Stimulated activated CD8-positive, alpha-beta memory T cell treated with anti-CD3 and anti-CD28 coated beads, Interleukin-7, amount 100 ng/mL, for 4 hours (primary cell): ENCODE results near the gene LCE7A.

Experiments
- DNase-seq, 2 donors: peaks; one replicate each; pipeline ENCODE4 v3.0.0-alpha.2; 2020; ENCODE audit warnings: low read depth in 2 of 2

The LCE7A gene, protein sequence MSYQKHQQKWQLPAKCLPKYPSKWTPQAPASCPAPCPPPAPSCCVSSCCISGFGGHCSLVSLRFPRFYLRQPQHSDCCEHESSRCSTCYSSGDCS

DNA sequence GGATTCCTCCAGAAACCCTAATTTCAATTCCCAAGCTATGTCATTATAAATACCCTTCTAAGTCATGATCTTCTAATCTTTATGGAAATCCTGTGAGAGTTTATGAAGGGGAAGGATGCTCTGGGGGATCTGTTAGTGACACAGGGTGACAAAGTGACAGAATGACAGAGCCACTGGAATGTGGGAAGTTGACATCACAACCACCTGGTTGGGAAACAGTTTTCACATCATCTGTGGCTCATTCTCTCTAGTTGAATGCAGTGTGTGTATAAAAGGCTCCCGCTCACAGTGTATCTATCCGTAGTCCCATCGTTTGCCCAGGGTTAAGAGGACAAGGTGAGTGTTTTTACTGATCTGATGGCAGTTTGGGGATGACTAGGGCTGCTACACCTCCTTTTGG, at the start of gene LCE7A:
LCE7A (plus strand) TSS at position 301 of the 400 bp plus-strand sequence. CDS start 702 bp downstream, outside the sequence.
- no peak for DNase-seq

DNA sequence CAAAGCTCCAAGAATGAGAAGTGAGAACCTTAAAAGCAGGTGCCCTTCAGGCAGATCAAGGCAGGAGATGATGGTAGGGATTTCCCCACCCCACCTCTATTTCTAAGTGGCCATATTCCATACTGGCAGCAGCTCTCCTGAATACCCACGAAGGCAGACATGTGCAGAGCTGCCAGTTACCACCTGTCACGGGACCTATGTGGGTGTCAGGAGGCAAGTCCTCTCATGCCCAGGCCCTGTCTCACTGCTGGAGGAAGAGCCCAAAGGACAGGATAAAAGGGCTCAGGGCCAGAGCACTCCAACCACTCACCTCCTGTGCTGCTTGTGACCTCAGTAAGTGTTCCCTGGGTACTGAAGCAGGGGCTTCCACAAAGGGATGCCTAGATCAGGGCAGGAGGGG, 48.7 kb upstream of the LCE7A start:
- DNase-seq = no peak

DNA sequence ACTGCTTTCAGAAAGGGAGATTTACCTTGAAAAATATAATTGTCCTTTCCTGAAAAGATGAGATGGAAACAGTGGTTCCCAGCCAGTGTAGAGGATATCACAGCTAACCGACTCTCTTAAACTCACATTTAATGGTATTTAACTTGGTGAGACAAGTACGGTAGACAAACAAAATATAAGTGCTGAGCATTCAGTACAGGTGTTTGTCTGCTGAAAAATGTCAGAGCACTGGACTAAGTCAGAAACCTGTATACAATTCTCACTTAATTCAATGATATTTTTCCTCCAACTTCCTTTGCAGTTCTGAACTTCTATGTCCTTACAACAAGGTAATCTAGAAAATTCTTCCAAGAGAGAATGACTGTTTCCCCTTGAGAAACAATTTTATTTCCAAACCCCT, 48.1 kb upstream of the LCE7A start, which contains the start of gene LCE1B:
LCE1B (plus strand) TSS at position 301 of the 400 bp plus-strand sequence. CDS start 476 bp downstream, outside the sequence.
- no peak for DNase-seq

DNA sequence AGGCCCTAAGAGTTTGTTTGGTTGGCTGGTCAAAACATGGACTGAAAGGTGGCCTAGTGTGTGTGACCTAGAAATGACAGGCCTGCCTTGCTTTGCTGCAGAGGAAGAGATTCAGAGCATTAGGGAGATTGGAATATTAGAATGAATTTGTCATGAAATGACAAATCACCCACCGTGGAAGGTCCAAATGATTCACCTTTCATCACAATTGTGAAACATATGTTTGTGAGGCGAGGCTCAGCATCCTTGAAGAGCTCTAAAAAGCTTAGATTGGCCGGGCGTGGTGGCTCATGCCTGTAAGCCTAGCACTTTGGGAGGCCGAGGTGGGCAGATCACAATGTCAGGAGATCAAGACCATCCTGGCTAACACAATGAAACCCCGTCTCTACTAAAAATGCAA, 42.5 kb upstream of the LCE7A start:
- no peak for DNase-seq

DNA sequence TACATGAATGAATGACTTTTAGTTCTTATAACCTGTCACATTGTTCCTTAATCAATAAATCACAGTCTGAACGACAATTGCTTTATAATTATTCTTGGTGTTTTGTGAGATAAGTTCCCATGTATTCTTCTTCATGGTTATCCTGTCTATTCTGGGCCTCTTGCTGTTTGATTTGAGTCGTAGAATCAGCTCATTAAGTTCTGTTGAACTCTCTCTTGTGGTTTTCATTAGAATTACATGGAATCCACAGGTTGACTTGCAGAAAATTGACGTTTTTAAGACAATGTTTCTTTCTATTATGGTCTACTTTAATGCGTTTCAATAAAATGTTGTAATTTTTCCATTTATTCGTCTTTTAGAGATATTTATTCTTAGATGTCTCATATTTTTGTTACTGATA, 36.5 kb upstream of the LCE7A start:
- no peak for DNase-seq

DNA sequence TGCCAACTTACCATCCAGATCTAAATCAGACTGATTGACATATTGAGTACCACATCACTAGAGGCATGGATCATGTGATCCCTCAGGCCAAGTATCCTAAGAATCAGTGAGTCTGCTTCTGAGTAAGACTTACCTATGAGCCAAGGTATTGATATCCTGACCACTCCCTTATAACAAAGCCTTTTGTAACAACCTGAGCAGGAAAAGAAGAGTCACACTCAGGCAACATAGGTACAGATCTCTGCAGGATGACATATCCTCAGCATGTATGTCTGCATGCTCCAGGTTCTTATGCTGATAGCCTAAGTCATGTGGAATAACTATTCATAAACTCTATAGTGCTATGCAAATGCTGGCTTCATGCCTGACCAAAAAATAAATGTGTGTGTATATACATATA, 34.8 kb upstream of the LCE7A start:
- no peak for DNase-seq

DNA sequence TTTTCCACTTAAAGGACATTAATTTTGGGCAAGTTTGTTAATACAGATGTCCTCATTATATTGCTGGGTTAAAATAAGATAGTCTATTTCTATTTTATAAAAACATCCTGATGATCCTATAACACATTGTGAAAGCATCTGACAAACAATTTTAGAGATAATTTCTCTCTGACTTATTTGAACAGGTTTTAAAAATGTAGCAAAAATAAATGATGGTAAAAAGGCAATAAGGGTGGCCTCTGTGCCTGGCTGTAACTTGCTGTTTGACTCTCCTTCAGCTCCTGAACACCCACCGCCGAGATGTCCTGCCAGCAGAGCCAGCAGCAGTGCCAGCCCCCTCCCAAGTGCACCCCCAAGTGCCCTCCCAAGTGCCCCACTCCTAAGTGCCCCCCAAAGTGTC, 32.6 kb upstream of the LCE7A start, which contains the start of gene LCE1A:
LCE1A (plus strand) TSS at position 301 of the 400 bp plus-strand sequence; CDS start at position 301, 0 bp downstream.
- no peak for DNase-seq

DNA sequence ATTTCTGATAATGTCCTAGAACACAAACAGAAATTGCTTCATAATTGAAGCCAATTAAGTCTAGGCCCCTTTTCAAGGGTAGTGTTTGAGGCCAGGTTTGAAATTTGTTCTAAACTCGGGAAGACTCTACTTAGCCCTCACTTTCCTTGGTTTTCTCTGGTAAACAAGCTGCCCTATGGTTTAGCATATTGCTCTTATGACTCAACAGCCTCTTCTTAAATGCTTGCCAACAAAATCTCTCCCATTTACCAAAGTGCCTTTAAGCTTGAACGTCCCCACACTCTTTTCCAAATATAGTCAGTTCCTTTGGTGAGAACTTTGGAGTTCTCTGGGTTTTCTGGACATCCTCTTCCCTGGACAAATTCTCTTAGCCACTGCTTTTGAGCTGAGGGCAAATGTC, 22.9 kb upstream of the LCE7A start:
- no peak for DNase-seq

DNA sequence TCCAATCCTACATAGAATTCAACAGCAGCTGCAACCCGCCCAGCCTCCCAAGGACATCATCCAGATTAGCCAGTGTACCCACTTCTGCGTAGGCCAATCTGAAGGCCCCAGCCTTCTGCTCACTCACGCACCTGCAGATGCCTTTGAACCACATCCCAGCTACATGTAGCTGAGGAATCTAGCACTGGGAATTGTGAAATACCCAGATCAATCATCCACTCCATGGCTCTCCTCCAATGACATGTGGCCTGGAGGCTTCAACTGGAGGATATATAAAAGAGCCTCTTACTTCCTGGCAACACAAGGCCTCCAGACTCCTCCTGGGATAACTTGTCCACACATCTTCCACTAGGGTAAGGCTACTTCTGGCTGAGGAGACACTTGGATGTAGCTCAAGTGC, 17.2 kb upstream of the LCE7A start, which contains the start of gene LCE6A:
LCE6A (plus strand) TSS at position 301 of the 400 bp plus-strand sequence. CDS start 665 bp downstream, outside the sequence.
- DNase-seq = no peak

DNA sequence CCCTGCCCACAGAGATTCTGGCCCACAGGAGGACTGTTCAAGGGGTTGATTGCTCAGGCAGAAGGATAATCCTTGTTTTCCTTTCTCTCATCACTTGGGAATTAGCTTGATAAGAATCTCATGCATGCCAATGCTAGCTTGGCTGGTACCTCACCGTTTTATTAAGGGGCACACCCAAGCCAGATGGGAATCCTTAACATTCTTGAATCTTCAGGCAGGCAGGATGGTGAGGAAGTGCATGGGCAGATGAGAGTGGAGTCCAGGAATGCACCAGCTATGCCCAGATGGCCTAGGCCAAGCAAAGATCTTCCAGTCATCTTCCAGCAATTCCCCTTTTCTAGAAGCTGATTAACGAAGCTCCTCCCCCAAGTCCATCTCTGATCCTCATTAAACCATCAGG, 4.1 kb upstream of the LCE7A start:
- DNase-seq = no peak

DNA sequence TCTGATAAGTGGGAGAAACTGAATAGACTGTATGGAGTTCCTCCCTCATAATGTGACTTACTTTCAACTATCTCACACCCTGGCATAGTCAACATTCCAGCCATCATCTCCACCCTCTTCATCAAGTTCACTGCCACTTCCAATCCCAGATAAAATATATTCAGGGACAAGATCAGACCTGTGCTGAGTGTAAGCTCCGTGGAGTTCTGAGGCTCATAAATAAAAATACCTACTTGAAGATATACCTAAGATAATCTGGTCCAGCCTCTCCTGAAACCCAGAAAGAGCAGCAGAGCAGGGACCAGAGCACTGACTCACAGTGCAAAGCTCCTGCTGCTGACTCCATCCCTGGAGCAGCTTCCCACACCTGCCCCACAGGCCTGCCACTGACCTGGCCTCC, 1.7 kb upstream of the LCE7A start:
- DNase-seq = no peak

DNA sequence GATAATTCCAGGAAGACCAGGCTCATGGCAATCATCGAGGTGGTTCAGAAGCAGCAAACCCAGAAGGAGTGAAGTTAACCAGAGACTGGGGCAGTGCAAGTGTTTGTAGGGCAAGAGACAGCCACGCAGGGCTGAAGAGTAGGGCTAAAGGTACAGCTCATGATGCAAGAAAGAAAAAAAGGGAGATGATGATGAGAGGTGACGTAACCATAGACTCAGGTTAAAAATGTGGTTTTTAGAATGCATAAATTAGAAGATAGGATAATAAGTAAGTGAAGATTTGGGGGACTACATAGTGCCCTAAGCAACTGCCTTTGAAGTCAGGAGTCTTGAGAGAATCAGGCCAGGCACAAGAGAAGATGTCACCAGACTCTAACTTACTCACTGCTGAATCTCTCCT, 333 bp downstream of the LCE7A start:
- no peak for DNase-seq

DNA sequence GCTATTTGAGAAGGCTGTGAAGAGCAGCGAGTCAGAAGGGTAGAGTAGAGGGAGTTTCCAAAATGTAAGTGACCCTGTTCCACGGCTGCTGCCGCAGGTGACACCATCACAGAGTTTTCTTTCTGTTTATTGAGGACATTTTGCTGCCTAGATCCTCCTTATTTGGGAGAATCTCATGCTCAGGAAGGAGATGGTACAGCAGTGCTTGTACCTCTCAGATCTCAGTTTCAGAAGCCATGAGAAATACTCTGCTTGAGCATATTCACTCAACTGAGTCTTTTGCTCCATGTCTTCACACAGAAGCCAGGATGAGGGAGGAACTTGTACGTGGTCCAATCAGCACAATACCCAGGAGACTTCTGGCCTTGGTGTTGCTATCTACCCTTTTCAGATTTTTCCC, 1.6 kb downstream of the LCE7A start:
- no peak for DNase-seq

DNA sequence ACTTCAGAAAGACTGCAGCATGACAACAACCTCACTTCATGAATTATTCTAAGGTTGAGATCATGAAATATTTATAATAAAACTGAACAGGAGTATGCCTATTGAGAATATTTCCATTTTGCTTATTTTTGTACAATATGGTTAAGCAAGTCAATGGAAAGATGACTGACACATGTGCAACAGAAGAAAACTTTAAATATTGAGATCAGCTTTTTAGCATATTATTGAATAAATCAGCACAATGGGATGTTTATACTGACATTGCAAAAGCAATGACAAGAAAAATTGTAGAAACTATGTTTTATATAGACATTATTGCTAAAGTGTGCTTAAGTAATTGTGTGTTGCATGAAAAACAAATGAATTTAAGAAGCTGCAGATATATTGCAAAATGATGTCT, 4.6 kb downstream of the LCE7A start:
- DNase-seq = no peak

DNA sequence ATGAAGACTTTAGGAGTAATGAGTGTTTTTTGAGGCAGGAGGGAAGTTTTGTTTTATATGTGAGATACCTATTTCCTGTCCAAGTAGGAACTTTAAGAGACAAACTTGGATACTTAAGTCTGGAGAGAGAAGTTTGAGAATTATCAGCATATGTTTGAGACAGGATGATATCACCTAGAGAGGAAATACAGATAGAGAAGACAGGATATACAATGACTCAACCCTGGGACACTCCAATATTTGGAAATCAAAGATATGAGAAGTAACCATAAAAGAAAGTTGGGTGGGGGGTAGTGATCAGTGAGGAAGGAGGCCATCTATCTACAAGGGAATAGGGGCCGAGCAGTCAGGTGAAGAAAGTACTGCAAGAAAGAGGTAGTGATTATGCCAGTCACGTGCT, 6.5 kb downstream of the LCE7A start:
- DNase-seq = no peak

DNA sequence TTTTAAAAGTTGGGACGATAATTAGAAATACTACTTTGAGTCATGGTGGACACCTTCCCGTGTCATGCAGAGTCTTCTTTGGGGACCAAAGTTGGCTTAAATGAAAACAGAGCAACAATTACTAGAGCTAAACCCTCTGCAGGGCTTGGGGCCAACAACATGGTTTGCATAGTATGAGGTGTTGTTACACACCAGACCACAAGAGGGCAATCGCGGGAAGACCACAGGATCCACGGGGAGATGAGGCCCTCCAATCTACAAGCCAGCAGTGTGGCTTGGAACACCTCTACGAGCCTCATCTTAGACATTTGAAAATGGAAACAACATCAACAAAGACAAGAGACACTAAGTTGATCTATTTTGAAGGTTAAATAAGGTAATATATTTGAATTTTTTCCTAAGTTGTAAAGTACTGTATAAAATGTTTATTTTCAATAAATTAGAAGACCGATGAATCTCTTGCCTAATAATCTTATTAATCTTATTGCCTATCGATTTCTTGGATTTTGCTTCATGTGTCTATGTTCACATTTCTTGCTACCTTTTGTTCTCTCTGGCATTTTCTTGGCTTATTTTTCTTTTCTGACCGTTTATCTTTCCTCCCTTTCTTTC, 10.1 kb downstream of the LCE7A start:
- peak; percentile 17 to 44 for DNase-seq

DNA sequence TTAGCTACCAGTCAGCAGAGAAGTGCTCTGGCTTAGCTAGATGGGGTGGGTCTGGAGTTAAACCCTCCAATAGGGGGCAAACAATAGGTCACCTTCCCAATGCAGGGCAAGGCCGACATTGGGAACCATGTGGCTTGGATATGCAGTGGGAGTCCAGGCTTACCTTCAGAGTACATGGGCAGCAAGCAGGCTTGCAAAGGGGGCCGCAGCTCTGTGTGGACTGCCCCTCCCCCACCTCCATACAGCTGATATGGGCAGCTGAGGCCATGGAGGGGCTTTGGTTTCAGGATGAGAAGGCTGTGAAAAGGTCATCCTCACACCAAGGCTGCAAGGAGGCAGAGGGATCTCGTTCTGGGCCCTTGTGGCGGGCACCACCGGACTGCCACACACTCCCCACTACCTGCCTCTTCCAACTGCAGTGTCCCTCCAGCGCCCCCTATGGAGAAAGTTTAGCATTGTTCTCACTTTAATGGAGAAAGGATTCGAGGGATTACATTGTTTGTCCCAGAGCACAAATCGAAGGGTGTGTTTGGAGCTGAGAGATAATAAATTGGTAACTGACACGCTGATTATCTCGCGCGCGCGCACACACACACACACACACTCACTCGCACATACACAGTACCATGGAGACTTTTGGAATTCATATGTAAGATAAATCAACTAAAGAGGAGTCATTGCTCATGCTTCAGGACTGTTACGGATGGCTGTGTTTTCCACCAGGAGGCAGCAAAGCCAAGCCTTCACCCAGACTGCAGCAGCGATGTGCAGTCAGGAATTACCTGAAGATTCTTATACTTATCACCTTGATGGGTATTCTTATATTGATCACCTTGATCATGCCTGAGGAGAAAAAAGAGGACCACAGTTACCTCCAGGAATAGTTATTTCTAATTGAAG, 11.3 kb downstream of the LCE7A start:
- no peak for DNase-seq

DNA sequence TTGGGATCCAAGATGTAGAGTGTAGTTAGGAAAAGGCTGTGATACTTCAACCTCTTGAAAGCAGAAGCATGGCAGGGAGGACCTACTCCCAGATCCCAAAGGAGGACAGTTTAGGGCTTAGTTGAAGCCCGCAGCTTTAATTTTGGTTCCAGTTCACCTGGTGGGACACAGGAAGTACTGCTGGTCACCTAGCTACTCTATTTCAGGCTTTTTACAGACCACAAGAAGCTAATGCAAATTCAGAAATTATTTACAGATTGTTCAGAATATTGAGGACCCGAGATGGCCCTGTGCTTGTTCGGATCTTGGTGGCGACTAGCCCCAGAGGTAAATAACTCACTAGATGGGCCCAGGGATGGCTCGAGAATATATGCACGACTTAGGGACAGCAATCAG, 11.9 kb downstream of the LCE7A start:
- no peak for DNase-seq

DNA sequence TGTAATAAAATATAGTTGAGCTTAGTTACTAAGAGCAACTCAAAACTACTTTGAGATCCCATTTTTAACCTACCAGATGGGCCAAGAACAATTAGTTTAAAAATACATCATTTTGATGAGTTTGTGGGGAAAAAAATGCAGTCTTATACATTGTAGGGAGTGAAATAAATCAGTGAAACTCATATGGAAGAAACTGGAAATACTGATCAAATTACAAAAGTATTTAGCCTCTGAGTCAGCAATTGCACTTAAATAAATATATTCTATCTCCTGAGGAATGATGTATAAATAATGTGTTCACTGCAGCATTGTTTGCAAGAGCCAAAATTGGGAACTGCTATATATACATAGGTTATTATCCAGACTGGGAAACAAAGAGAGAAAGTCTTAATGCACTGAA, 13.7 kb downstream of the LCE7A start:
- no peak for DNase-seq

DNA sequence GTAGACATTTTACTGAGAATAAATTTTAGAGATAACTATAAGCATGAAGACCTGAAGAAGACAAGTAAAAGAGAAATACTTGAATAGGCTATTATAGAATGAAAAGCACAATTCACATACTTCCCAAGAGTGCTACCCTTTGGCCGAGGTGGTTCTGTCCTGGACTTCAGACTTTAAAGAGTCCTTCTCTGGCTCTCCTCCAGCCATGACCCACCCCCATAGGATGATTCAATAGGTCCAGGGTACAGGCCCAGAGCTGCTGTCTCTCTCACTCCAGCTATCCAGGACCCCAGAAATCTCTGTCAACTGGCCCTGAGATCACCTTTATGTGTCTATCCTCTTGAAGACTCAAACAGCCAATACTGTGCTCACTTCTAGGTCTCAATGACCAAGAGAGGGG, 17.0 kb downstream of the LCE7A start:
- no peak for DNase-seq

DNA sequence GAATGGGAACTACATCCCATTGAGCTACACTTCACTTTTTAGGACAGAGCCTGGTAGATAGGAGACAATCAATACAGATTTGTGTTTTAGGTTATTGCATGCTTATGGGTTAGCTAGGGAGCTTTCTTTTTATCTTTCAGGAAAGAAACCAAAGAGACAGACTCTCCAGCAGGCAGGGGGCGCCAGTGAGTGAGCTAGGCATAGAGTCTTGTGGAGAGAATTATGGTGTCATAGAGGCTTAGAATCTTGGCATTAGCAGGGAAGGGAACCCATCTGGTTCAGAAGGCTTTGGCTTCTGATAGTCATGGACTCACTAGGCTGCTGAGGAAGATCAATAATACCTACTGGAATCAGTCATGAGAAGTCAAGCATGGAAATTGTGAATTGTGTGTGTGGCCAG, 18.2 kb downstream of the LCE7A start, which contains the start of gene SMCP:
SMCP (plus strand) TSS at position 281 of the 400 bp plus-strand sequence. CDS start 6,101 bp downstream, outside the sequence.
- no peak for DNase-seq

DNA sequence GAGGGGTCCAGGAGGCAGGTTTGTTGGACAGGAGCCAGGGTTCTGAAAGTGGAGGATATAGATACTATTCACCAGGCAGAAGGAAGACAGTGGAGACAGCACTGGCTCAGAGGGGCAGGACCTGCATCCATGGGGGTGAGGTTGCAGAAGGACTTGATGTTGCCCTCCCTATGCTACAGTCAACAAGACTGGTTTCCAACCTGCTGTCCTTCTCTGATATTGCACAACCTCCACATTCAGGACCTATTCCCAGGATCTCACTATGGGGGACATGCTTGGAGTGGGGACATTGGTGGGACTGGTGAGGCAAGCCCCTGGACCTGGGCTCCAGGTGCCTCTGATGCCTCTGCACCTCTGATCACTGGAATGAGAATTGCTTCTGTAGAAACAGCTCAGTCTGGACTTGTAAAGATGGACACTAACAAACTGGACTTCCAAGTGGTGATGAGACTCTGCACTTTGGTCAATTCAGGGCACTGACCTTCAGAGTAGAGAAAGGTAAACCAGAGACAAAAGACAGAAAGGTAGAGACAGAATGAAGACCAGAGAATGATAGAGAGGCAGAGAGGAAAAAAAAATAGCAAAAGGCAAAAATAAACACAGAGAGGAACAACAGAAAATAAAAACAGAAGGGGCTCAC, 19.9 kb downstream of the LCE7A start:
- no peak for DNase-seq
